Mononuclear cell (primary cell): ENCODE measurements around the gene ZNF329. TPM values are rescaled to one million over a fixed set of nuclear protein-coding genes. Genes with fewer than 3 reads are reported as not detected.
"Not testable (repeated sequence)": the region's sequence is repeated elsewhere in the genome, so short reads cannot be mapped to it uniquely, and the experiment has no call there.

Experiments used
- H3K27me3 ChIP-seq: 2 replicates; pipeline ENCODE4 v1.6.0; 2011; ENCODE audit warnings: low read length, control low read depth; ENCODE audit not compliant: insufficient read depth
- H3K4me1 ChIP-seq: 2 replicates; pipeline ENCODE4 v1.5.1; 2011; ENCODE audit warnings: mild to moderate bottlenecking, low read length, control low read depth; ENCODE audit not compliant: insufficient read depth
- H3K4me3 ChIP-seq: 2 replicates; pipeline ENCODE4 v1.5.1; 2011; ENCODE audit warnings: mild to moderate bottlenecking, low read length, moderate library complexity
- H3K9me3 ChIP-seq: 2 replicates; pipeline ENCODE4 v1.5.1; 2011; ENCODE audit warnings: low read depth, mild to moderate bottlenecking, control low read depth, low read length
- total RNA-seq: library from RNA; depleted of rRNA; stranded (reverse); fragments of >200 nt; gene quantifications from one replicate; pipeline ENCODE4 v1.2.3, GENCODE V29; 2012

ZNF329 gene
- total RNA-seq, 1 donor, result 23.8 TPM

DNA sequence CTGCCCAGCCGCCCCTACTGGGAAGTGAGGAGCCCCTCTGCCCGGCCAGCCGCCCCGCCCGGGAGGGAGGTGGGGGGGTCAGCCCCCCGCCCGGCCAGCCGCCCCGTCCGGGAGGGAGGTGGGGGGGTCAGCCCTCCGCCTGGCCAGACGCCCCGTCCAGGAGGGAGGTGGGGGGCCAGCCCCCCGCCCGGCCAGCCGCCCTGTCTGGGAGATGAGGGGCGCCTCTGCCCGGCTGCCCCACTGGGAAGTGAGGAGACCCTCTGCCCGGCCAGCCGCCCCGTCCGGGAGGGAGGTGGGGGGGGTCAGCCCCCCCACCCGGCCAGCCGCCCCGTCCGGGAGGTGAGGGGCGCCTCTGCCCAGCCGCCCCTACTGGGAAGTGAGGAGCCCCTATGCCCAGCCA lies 3.1 kb downstream of the ZNF329 start:
- not testable (repeated sequence) for H3K4me1 ChIP-seq, H3K4me3 ChIP-seq, H3K27me3 ChIP-seq
- peaks cover 15% of the 10 kb centered on the region for H3K9me3 ChIP-seq

GRCh38 chr19:58145849-58146248 lies 4.7 kb downstream of the ZNF329 start:
- Histone ChIP-seq H3K4me1 (peaks cover 5% of the 10 kb centered on the region), H3K27me3 (no peaks in the 10 kb centered on the region), H3K9me3 (peaks cover 19% of the 10 kb centered on the region), H3K4me3 (no peak overlapping the region)

DNA sequence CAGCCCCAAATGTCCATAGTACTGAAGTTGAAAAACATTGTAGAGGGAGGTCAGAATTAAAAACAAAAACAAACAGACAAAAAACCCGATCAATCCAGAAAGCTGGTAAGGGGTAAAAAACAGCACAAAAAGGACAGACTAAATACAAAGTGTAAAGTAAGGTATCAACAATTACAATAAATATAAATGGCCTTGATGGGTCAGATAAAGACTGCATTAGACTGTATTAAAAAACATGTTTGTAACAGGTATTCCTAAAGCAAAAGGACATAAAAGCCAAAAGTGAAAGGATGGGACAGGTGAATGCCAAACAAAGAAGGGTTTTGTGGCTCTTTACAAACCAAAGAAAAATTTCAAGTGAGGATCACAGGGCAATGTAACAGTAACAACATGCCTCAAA lies 16.3 kb downstream of the ZNF329 start:
- H3K4me1 ChIP-seq, result no peaks in the 10 kb centered on the region
- H3K9me3 ChIP-seq, result peaks cover 58% of the 10 kb centered on the region
- H3K27me3 ChIP-seq, result no peaks in the 10 kb centered on the region
- H3K4me3 ChIP-seq, result no peak overlapping the region

DNA sequence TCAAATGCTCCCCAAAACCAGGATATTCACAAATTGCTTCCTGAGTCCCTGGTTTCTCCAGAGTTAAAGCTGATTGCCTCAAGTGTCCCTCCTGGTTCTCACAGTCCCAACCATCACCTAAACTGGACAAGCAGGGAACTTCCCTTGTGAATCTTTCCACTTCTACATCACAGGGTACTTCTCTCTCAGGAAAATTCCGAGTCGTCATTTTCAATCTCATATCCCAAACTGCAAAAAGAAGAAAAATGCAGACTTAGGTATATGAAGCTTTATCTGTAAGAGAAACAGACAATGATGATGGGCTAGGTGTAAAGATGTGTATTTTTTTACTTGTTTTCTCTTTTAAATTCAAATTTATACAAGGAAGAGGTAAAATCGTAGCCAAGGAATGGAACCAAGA lies 21.3 kb downstream of the ZNF329 start:
- Histone ChIP-seq H3K9me3 (peaks cover 87% of the 10 kb centered on the region), H3K4me1 (no peaks in the 10 kb centered on the region), H3K4me3 (no peak overlapping the region), H3K27me3 (no peaks in the 10 kb centered on the region)

DNA sequence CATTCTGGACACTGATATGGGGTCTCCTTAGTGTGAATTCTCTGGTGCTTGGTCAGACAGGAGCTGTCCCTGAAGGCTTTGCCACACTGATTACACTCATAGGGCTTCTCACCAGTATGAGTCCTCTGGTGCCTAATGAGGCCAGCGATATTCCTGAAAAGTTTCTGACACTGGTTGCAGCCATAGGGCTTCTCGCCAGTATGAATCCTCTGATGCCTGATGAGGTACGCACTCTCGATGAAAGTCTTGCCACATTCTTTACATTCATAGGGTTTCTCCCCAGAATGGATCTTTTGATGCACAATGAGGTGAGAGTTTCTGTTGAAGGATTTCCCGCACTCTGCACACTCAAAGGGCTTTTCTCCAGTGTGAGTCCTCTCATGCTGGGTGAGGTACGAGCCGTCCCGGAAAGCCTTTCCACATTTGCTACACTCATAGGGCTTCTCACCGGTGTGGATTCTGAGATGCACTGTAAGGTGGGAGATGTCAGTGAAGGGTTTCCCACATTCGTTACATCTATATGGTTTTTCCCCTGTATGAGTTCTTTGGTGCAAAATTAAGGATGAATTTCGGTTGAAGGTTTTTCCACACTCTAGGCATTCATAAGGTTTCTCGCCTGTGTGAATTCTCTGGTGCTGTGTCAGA lies 22.4 kb downstream of the ZNF329 start:
- H3K4me1 ChIP-seq, result no peaks in the 10 kb centered on the region
- H3K27me3 ChIP-seq, result no peaks in the 10 kb centered on the region
- no peak overlapping the region for H3K4me3 ChIP-seq
- peaks cover 87% of the 10 kb centered on the region for H3K9me3 ChIP-seq

GRCh38 chr19:58123354-58123753 lies 27.2 kb downstream of the ZNF329 start:
- H3K27me3 ChIP-seq, result no peaks in the 10 kb centered on the region
- no peak overlapping the region for H3K4me3 ChIP-seq
- no peaks in the 10 kb centered on the region for H3K4me1 ChIP-seq
- H3K9me3 ChIP-seq, result peaks cover 88% of the 10 kb centered on the region

- Histone ChIP-seq H3K27me3 (no peaks in the 10 kb centered on the region), H3K9me3 (peaks cover 66% of the 10 kb centered on the region), H3K4me1 (no peaks in the 10 kb centered on the region), H3K4me3 (no peak overlapping the region)
Observed at GRCh38 chr19:58118979-58119733, 31.4 kb downstream of the ZNF329 start.

- no peaks in the 10 kb centered on the region for H3K4me1 ChIP-seq
- H3K4me3 ChIP-seq, result no peak overlapping the region
- H3K9me3 ChIP-seq, result peaks cover 55% of the 10 kb centered on the region
- H3K27me3 ChIP-seq, result no peaks in the 10 kb centered on the region
Observed at GRCh38 chr19:58117841-58118575, 32.6 kb downstream of the ZNF329 start.

DNA sequence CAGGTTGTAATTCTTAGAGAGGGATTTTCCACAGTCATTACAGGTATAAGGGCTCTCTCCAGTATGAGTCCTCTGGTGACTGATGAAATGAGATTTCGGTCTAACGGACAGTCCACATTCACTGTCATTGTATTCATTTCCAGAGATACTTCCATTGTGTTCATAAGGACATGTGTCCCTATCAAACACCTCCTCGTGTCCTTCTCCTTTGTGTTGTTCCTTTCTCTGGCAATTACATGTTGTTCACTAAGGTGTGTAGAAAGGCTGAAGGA lies 42.1 kb downstream of the ZNF329 start:
- no peak overlapping the region for H3K4me3 ChIP-seq
- no peaks in the 10 kb centered on the region for H3K27me3 ChIP-seq
- peaks cover 57% of the 10 kb centered on the region for H3K9me3 ChIP-seq
- no peaks in the 10 kb centered on the region for H3K4me1 ChIP-seq

DNA sequence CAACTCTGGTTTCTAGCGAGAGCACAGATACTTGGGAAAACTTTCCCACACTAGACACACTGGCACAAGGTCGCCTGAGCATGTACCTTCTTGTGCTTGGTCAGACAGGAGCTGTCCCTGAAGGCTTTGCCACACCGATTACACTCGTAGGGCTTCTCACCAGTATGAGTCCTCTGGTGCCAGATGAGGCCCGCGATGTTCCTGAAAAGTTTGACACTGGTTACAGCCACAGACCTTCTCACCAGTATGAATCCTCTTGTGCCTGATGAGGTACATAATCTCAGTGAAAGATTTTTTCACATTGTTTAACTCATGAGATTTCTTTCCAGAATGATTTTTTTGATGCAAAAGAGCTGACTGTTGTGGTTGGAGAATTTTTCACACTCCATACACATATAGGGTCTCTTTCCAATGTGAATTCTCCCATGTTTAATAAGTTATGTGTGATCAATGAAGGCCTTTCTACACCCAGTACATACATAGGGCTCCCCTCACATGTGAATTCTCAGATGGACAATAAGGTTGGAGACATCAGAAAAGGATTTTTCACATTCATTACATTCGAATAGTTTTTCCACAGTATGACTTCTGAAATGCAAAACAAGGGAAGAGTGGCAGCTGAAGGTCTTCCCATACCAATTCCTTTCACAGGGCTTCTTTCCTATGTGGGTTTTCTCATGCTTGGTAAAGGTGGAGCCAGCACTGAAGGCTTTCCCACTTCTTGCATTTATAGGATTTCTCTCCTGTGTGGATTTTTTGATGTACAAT lies 42.6 kb downstream of the ZNF329 start:
- no peaks in the 10 kb centered on the region for H3K27me3 ChIP-seq
- peaks cover 62% of the 10 kb centered on the region for H3K9me3 ChIP-seq
- H3K4me3 ChIP-seq, result no peak overlapping the region
- H3K4me1 ChIP-seq, result no peaks in the 10 kb centered on the region

GRCh38 chr19:58098682-58098998 lies 51.9 kb downstream of the ZNF329 start:
- Histone ChIP-seq H3K4me3 (peak overlapping the region; percentile 69), H3K9me3 (peaks cover 14% of the 10 kb centered on the region), H3K27me3 (no peaks in the 10 kb centered on the region), H3K4me1 (peaks cover 10% of the 10 kb centered on the region)

GRCh38 chr19:58097781-58098681 lies 52.6 kb downstream of the ZNF329 start, which contains the start of gene ZSCAN18:
ZSCAN18 (minus strand) TSS chr19:58098231; CDS start chr19:58090267, 7,964 bp downstream.
- Histone ChIP-seq H3K4me3 (peak within 1 kb of the TSS; percentile 69), H3K27me3 (no peaks in the 10 kb centered on the region), H3K4me1 (peaks cover 10% of the 10 kb centered on the region), H3K9me3 (peaks cover 8% of the 10 kb centered on the region)

DNA sequence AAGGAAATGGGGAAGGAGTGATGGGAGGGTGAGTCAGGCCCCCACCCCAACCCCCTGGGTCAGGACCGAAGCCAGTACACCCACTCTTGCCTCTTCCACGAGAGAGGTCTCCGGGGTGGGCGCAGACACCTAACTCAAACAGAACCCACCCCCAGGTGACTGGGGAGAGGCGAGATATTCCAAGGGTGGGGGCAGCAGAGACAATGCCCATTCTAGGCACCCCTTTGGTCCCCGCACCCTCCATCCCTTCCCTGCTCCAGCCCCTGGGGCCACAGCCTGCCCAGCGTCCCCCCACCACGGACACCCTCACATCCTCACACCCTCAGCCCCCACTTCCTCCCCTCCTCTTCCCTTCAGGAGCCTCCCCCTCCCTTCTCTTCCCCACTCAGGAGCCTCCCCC lies 53.2 kb downstream of the ZNF329 start:
- no peak overlapping the region for H3K4me3 ChIP-seq
- peaks cover 7% of the 10 kb centered on the region for H3K9me3 ChIP-seq
- no peaks in the 10 kb centered on the region for H3K27me3 ChIP-seq
- H3K4me1 ChIP-seq, result peaks cover 10% of the 10 kb centered on the region

DNA sequence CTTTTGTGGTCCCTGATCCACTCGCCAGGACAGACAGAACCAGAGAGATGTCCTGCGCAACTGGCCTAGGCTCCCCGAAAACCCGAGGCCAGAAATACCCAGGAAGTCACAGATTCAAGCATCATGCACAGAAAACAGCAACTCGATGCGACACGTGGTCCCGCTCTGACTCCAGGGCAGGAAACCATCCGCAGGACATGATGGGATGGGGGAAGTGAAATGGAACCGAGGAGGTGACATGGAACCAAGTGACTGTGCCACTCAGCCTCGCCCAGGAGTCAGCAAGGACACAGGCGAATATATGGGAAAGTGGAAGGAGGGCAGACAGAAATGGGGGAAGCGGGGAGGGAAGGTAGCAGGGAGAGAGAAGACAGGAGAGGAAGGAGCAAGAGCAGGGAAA lies 53.7 kb downstream of the ZNF329 start:
- Histone ChIP-seq H3K27me3 (no peaks in the 10 kb centered on the region), H3K4me3 (no peak overlapping the region), H3K9me3 (peaks cover 7% of the 10 kb centered on the region), H3K4me1 (peaks cover 10% of the 10 kb centered on the region)
